Measurements from ENCODE around the gene MOB3A. TPM values are rescaled to one million over a fixed set of nuclear protein-coding genes. Genes with fewer than 3 reads are reported as not detected.
A peak's percentile ranks its signal among the peaks of the same experiment; 100 is the strongest.

Gene MOB3A
- total and polyA plus RNA-seq, 9 of the 15 experiments (the other 6 are each of a cell fraction or from before 2014, with no cell fraction given): 1.1 to 24.1 (median 6.0) TPM

GRCh38 chr19:2051773-2052704 is 44.1 kb downstream of the MOB3A start (continued):
- TF ChIP-seq ZNF134 (CRISPR knock-in tag; conservative IDR thresholded peaks at IDR 0.05): 0 out of 2 replicates have a peak, but pooled peaks have one; percentile 34
- TF ChIP-seq CHD4 (IDR thresholded peaks at IDR 0.05; ENCODE audit: insufficient read depth, insufficient replicate concordance, low read depth, low read length, poor library complexity, severe bottlenecking): peak; percentile 60
- TF ChIP-seq ZSCAN29 (IDR thresholded peaks at IDR 0.05): no peak
- no peak for TF ChIP-seq POLR3G (IDR thresholded peaks at IDR 0.05; ENCODE audit: extremely low read depth, insufficient read length, insufficient replicate concordance)
- no peak for TF ChIP-seq NR1H2 (CRISPR knock-in tag; IDR thresholded peaks at IDR 0.05)
- 0 out of 2 replicates have a peak, but pooled peaks have one; percentile 29 for TF ChIP-seq ZNF707 (CRISPR knock-in tag; conservative IDR thresholded peaks at IDR 0.05)
- TF ChIP-seq CREB3L1 (IDR thresholded peaks at IDR 0.05; ENCODE audit: borderline replicate concordance, low read depth): no peak
- TF ChIP-seq FIP1L1 (IDR thresholded peaks at IDR 0.05; ENCODE audit: low read depth, low read length, poor library complexity, severe bottlenecking): no peak
- TF ChIP-seq ELF4 (CRISPR knock-in tag; IDR thresholded peaks at IDR 0.05): peak; percentile 32; the same call in 1 of the 2 replicates
- TF ChIP-seq DMBX1 (CRISPR knock-in tag; IDR thresholded peaks at IDR 0.05; ENCODE audit: borderline replicate concordance): 0 out of 2 replicates have a peak, but pooled peaks have one; percentile 8
- TF ChIP-seq TCFL5 (CRISPR knock-in tag; conservative IDR thresholded peaks at IDR 0.05): no peak
- no peak for TF ChIP-seq RFX1 (IDR thresholded peaks at IDR 0.05)
- no peak for TF ChIP-seq BDP1 (IDR thresholded peaks at IDR 0.05; ENCODE audit: insufficient read depth, insufficient read length)
- no peak for TF ChIP-seq FOXJ2 (tag; IDR thresholded peaks at IDR 0.05)
- TF ChIP-seq CUX1 (CRISPR knock-in tag; IDR thresholded peaks at IDR 0.05): no peak
- TF ChIP-seq GATAD2A (IDR thresholded peaks at IDR 0.05): no peak
- TF ChIP-seq ZBTB33 (CRISPR knock-in tag; IDR thresholded peaks at IDR 0.05): peak; percentile 85
- TF ChIP-seq LARP7 (IDR thresholded peaks at IDR 0.05): no peak
- no peak for TF ChIP-seq CHD2 (IDR thresholded peaks at IDR 0.05; ENCODE audit: low read depth, low read length)
- no peak for TF ChIP-seq SNIP1 (IDR thresholded peaks at IDR 0.05; ENCODE audit: low read depth)

All from K562 (cell line).